Urothelium cell line (cell line): ENCODE data around the gene BPIFB1.

Source experiments
- DNase-seq: peaks from one replicate; pipeline ENCODE4 v3.0.0; 2011; ENCODE audit warnings: low spot score, mixed read lengths
- FAIRE-seq: peaks from 2 replicates; lab custom pipeline; 2011; peaks lifted over from hg19 to GRCh38; lab: Jason Lieb, UNC

BPIFB1 gene

DNA sequence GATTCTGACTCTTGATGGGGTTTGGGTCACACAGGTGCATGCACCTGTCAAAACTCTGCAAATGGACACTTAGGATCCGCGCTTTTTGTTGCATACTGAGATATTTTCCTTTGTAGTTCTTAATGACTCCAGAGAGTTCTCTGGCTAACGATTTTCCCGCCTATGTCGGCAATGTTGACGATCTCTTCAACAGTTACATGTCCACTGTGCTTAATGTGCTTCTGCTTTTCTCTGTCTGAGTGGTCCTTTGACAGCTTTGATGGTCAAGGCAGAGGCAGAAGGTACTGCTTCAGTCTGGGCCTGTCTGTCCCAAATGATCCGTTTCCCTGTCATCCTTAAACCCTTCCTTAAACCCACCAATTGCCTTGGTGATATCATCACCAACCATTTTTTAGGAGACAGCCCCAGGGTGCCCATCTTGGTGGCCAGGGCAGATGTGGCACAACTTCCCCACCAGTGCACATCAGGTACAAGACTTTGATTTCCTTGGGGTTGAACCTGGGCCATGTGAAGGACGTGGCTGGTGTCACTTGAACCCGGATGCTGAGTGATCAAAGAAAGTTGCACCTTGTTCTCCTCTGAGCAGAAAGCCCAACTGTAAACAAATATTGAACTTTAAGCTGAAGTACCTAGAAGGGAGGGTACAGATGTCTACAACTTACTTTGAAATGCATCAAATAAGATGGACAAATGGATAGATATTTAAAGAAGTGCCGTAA, 10.7 kb upstream of the BPIFB1 start:
- DNase-seq (no peak), FAIRE-seq (no peak)

DNA sequence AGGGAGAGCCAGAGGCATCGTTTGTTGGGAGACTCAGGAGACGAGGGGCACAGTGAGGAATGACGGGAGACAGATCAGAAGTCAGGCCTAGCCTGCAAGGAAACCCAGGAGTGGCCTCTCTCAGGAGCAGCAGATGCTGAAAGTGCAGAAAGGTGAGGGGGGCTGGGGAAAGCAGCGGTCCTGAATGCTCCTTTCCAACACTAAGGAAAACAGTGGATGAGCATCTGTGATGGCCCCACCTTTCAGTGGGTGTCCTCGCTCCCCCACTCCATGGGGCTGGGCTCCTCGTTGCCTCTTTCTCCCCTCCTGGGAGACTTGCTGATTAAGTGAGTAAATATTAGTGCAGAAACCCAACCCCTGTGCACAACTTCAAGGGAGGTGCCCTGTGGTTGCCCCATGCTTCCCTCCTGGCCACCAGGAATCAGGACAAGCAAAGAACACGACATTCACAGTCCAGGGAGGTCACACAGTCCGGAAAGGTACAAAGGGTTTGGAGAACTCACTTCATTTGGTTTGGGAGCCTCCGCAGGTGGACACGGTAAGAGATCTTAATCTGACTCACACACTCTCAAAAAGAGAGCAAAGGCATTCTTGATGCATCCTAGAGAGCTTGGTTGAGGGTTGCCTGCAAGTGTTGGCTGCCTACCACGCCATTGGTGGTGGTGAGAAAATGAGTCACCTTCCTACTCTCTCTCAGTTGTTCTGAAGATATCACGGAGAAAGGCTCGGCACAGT, 9.7 kb upstream of the BPIFB1 start:
- DNase-seq (no peak), FAIRE-seq (no peak)

DNA sequence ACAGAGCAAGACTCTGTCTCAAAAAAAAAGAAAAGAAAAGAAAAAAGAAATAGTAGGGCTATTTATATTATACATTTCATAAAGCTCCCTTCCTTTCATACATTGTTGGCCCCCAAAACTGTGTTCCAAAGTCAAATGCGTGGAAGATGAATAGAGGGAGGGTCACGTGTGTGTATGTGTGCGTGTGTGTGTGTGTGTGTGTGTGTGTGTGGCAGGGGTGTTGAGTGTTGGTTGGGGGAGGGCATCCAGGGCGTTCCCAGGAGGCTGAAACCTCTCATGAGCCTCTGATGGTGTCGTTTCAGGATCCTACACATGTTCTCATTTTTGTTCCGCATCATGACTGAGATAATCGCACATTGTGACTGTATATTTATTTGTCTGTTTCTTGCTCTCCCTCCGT, 7.8 kb upstream of the BPIFB1 start:
- DNase-seq (no peak), FAIRE-seq (no peak)

DNA sequence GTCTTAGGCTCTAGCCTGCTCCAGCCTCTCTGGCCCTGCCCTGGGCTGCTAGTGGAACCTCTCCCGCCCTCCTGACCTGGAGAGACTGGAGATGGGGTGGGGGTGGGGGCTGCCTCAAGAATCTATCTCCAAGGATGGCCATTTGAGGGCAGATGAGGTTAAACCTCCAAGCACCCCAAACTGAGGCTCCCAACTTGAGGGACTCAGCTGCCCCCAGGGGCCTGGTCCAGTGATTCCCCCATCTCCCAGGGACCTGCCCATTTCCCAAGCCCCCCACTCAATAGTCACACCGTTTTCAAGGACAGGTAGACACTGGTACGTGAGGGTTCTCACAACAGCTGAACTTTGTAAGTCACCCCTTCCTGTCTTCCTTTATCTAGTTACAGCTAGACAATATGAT, 7.1 kb upstream of the BPIFB1 start:
- FAIRE-seq: no peak
- DNase-seq: no peak

DNA sequence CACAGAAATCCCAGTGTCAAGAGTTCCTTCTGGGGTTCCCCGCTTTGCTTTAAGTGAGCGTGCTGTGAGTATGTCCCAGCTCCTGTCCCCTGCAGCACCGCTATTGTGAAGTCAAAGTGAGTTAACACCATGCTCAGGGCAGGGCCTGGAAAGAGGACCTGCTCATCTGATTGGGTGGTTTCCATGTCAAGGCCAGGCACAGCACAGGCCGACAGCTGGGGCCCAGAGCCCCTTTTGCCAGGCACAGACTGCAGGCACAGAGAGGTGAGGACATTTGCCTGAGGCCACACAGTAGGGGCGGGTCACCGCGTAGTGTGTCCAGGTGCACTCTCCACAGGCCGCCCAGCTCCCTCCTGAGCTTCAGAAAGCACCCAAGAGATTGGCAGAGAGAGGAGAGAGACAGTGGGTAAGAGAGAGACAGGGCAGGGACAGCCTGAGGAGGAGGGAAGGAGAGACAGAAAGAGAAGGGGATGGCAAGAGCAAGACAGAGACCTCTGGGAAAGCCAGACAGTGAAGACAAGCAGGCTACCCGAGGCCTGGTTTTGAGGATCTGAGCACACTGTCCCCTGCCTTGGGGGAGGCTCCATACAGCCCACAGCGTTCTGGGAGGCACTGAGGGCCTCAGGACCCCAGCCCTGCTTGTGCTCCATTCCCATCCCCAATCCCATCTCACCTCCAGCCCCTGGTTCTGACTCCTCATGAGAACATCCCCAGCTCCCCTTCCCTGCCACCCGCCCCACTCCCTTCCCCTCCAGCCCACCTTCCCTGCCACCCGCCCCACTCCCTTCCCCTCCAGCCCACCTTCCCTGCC, 6.5 kb upstream of the BPIFB1 start:
- no peak for DNase-seq
- FAIRE-seq: no peak

DNA sequence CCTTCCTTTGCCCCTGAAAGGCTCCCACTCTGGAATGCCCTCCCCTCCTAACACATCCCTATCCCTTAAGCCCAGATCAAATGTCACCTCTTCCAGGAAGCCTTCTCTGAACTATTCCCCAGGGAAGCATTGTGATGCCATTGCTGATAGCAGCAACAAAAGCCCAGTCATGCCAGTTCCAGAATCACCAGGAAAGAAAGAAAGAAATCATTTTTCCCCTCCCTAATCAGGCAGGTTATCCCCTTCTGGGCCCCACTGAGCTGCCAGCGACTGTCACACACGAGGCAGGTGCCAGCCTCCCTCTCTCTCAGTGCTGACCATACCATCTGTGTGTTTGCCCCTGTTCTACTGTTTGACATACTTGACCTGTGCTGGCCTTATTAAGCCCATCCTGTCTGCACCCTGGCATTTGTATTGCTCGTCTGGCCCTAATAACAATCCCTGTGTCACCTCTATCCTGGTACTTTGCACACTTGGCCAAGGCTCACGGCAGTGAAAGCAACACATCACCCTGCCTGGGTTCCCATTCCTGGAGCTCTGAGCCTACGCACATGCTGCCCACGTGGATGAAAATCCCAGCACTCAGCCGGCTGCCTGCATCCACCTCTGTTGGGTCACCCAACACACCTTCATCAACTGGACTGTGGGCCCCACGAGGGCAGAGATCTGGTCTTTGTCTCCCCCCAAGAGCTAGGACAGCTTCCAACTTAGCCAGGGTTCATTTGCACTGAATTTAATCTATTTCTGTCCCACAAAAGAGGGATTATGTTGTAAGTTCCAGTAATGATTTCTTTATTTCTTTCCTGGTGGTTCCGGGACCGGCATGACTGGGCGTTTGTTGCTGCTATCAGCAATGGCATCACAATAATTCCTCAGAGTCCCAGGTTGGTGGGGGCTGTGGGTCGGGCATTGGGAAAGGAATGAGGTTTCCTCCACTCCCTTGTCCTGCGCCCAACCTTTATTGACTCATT, 5.3 kb upstream of the BPIFB1 start:
- DNase-seq (no peak), FAIRE-seq (no peak)

DNA sequence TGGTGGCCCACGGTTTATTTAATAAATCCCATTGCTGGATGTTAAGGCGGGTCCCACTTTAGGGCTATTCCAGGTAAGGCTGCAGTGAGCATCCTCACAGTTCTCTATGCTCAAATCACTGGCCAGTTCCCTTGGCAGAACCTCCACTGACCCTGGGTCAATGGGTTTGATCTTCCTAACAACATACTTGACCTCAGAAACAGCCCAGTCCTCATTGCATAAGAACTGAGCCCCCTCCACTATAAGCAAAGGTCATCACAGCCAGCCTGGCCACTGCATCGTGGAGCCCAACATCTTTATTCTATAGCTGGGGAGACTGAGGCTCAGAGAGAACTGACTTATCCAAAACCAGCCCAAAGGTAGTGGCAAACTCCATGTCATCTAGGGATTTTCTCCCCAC, 4.3 kb upstream of the BPIFB1 start:
- DNase-seq: no peak
- FAIRE-seq: no peak

DNA sequence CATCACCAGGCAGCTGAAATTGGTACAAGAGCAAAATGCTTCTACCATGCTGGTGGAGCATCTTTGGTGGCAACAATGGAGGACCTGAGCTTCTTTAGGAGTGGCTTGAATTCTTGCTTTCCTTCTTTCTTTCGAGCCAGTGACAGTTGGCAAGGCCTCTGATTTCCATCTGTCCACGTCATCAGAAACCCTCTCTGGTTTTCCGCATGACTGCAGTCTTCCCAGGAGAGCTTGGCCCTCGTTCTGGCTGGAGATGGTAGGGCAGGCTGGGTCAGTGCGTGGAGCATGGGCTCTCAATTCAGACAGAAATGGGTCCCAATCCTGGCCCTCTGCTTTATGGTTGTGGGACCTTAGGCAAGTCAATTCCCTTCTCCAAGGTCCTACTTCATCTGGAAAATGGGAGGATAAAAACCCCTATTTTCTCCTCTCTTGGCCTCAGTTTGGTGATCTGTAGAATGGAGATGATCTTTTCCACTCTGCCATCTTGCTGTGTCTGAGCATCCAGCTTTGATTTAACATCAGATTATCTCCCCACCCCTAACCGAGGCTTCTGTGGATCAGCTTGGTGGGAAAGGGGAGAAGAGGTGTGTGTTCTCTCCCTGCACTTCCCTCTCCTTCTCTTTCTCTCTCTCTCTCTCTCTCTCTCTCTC, 3.6 kb upstream of the BPIFB1 start:
- DNase-seq (no peak), FAIRE-seq (no peak)

DNA sequence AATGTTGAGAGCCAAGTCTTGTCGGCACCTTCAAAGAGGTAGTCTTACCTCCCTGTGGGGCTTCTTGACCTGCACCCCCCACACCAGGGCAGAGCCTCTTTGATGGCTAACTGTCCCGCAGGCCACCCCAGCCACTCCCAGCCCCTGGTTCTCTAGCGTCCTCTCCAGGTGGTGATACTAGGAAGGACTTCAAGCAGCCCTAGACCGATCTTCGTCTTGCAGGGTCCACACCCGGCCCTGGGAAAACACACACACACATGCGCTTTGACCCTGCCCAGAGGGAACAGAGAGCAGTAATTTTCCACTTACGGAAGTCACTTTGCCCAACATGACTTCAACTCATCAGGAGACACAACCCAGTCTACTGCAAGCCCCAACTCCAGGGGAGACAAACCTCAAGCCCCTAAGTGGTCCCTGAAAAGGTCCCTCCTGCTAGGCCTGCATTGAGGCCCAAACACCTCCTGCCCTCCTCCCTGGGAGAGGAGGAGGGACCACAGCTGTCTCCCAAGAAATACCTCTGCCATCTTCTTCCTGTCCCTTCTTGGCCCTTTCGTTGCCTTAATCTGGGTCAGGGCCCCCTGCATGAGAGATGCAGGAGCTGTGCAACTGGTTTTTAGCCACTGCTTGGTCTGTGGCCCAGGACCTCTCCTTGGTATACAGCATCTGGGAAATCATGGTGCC, 2.9 kb upstream of the BPIFB1 start:
- DNase-seq: no peak
- FAIRE-seq: no peak

DNA sequence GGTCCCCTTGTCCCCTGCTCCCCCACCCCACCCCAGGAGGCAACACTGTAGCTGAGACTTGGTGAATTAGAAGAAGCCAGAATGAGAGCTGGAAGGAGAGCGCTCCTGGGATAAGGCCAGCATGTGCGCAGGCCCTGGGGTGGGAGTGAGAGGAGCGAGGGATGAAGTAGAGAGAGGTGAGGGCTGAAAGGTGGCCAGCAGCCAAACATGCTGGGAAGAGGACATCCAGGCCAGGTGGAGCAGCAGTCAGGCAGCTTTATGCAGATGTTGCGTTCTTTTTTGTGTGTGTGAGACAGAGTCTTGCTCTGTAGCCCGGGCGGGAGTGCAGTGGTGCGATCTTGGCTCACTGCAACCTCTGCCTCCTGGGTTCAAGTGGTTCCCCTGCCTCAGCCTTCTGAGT, 2.2 kb upstream of the BPIFB1 start:
- DNase-seq (no peak), FAIRE-seq (no peak)

DNA sequence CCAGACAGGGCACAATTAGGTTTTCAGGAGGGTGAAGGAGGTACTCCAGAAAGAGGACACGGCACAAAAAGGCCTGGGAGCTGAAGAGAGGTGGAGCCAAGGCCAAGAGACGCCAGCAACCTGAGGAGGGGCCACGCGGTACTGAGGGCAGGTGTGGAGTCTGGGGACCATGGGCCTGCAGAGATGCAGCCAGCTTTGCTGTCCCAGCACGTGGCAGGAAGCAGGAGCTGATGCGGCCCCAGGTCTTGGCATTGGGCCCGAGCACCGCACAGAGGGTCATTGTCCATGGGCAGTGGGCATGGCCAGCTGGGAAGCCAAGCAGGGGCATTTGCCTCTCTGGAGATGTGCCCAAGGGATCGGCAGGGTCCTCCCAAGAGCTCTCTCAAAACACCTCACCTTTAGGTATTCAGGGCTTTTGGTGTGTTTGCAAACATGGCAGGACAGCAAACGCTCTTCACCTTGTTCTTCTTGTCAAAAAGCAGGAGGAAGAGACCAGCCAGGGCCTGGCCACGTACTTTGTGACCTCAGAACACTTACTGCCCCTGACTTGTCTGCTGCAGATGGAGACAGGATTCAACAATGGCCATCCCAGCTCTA, 1.4 kb upstream of the BPIFB1 start:
- FAIRE-seq: no peak
- no peak for DNase-seq

DNA sequence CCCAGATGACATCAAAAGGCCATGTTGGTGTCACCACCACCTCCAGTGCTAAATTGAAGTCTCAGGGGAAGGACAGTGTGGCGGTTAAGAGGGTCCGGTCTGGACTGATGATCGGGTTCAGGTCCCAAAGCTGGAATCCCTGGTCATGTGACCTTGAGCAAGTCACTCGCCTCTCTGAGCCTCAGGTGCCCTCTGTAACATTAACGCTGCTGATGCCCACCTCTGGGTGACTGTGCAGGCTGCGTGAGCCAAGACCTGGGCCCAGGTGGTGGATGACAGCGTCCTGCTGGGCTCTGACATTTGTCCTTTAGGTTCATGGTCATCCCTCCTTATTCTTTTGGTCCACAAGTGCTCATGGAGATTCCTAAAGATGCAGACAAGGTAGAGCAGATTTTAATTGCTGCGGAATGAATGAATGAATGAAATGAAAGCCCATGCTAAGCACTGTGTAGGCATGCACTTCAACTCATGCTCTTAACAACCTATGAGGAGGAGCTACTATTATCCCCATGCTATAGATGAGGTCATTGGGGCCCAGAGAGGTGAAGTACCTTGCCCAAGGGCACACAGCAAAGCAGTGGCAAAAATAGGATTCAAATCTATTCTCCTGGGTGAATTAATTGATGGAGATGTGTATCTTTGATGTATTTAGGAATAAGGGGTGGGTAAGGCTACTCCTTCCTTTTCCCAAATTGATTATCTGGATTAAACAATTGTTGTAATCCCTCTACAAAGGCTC, 649 bp upstream of the BPIFB1 start:
- no peak for DNase-seq
- FAIRE-seq: no peak

DNA sequence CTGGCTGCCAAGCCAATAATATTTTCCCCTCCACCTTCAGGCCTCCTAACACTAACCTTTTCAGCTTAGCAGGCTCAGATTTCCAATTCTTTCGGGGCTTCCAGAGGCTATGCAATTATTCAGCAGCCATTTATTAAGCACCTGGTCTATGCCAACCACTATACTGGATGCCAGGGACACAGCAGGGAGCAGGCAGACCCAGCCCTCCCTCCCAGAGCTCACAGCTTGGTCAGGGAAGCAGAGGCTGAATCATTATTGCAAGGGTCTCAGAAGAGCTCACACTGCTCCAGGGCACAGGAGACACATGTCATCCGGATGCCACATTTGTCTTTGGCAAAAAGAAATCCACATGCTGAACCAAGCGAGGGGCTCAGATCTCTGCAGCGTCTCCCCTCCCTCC, 1.3 kb downstream of the BPIFB1 start:
- DNase-seq (no peak), FAIRE-seq (no peak)

DNA sequence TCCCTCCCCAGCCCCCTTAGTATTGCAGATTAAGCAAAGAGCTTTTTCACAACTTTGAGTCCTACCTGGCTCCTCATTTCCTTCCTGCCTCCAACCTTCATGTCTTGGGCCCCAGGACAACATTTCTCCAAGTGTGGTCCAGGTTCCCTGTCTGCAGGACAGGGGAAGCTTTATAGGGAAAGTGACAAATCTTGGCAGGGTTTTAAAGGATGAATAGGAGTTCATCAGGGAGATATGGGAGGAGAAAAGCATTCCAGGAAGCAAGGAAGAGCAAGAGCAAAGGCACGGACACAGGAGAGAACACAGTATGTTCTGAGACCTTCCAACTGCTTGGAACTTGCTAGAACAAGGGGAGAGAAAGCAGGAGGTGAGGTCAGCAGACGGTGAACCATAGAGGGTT, 1.9 kb downstream of the BPIFB1 start:
- FAIRE-seq (no peak), DNase-seq (no peak)

DNA sequence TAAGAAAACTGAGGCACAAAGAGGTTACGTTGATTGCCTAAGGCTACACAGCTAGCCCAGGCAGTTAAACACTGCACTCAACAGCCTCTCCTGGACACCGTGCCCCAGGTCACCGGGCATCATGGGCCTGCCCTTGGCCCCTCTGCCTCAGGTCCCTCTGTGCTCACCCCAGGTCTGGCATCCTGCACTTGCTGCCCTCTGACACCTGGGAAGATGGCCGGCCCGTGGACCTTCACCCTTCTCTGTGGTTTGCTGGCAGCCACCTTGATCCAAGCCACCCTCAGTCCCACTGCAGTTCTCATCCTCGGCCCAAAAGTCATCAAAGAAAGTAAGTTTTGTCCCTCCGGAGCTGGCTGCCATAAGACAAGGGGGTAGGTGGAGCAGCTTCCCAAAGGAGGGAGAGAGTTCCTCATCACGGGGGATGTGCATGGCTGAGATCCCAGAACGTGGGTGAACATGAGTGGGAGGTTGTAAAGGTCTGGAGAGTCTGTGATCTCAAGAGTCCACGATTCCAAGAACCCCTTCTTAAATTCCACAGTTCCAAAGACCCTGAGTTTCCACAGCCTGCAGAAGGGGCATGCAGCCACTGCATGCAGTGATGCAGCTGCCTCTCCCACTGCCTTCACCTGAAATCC, 3.0 kb downstream of the BPIFB1 start:
- no peak for DNase-seq

DNA sequence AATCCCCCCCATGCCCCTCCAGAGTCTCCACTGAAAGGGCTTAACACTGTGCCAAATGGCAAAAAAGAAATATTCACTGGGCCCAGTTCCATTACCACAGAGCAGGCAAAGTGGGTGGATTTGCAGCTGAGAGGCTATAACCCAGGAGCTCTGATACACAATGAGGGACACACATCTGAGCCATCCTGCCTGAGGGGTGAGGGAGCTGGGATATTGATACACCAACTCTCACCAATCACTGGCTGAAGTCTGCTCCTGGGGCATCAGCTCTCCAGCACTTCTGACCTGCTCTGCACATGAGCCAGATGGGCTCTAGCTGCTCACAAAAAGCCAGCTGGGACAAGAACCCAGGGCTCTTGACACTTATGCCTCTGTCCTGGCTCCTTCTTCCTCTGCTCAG, 4.9 kb downstream of the BPIFB1 start:
- no peak for DNase-seq
- FAIRE-seq: no peak

More for the DNA sequence above, 3.0 kb downstream of the BPIFB1 start:
- peak; percentile 30 for FAIRE-seq

DNA sequence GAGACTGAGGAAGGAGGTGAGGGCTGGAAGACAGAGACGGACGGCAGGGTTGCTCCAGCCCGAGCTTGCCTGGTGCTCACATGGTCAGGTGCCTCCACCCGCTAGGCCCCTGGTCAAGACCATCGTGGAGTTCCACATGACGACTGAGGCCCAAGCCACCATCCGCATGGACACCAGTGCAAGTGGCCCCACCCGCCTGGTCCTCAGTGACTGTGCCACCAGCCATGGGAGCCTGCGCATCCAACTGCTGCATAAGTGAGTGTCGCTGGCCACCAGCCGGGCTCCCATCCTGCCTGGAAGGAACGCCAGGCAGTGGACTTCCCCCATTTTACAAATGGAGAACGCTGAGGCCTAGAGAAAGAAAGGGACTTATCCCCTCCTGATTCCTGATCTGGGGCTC, 7.8 kb downstream of the BPIFB1 start:
- no peak for FAIRE-seq
- no peak for DNase-seq

DNA sequence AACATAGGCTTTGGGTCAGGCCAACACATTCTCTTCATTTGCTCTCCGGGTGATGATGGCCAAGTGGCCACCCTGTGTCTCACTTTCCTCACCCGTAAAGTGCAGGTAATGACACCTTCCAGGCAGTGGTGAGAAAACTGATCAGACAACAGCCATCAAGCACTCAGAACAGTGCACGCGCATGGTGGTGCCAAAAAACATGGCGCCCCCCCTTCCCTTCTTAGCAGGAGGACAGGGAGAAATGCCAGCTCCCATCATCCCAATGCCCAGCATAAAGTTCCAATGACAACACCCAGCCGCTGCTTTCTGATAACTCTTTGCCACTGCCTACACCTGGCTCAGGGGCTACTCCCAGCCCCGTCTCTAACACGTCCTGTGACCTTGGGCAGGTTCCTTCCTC, 8.4 kb downstream of the BPIFB1 start:
- DNase-seq (no peak), FAIRE-seq (no peak)
